Fibroblast of lung (primary cell): ENCODE data around the gene RER1.

Source experiments
- CTCF ChIP-seq, 2 donors: IDR thresholded peaks in 1 of 2; conservative IDR thresholded peaks in 1 of 2; 1 replicate in 1 of 2; 2 replicates in 1 of 2; pipeline ENCODE4 v1.5.1; 2011 to 2012; ENCODE audit warnings: low read length in 2 of 2, control low read depth in 1 of 2, inconsistent platforms in 1 of 2, low read depth in 1 of 2, mild to moderate bottlenecking in 1 of 2
- EZH2 ChIP-seq: IDR thresholded peaks from 2 replicates; pipeline ENCODE4 v1.5.1; 2012; ENCODE audit warnings: low read length, control low read depth, mild to moderate bottlenecking; ENCODE audit errors: missing control alignments

GRCh38 chr1:2436876-2437275 is 45.2 kb downstream of the RER1 start:
- TF ChIP-seq CTCF (conservative IDR thresholded peaks at IDR 0.05 in 1 of 2, IDR thresholded peaks at IDR 0.05 in 1 of 2; ENCODE audit: low read depth in 1 of 2, low read length in 2 of 2) (no peak), EZH2 (no peak)
